Esophagus muscularis mucosa (tissue), 4 donors: ENCODE data around the gene TRAPPC10. TPM values are rescaled to one million over a fixed set of nuclear protein-coding genes. Genes with fewer than 3 reads are reported as not detected.

Experiments
- DNase-seq: peaks from one replicate; pipeline ENCODE4 v3.0.0-alpha.2; 2017; ENCODE audit errors: extremely low spot score
- H3K27ac ChIP-seq, 4 donors: fragments of 200-600 bp; sonication (generic); replicated peaks in 1 of 4; 1 replicate in 3 of 4; 2 replicates in 1 of 4; pipeline ENCODE4 v1.5.1; 2016 to 2019; ENCODE audit warnings: mild to moderate bottlenecking in 1 of 4
- H3K27me3 ChIP-seq, 4 donors: fragments of 200-600 bp; sonication (generic); one replicate each; pipeline versions ENCODE4 v1.5.1 to v1.6.0; 2016 to 2019
- H3K36me3 ChIP-seq, 4 donors: fragments of 200-600 bp; sonication (generic); one replicate each; pipeline ENCODE4 v1.5.1; 2016 to 2019
- H3K4me1 ChIP-seq, 4 donors: fragments of 200-600 bp; sonication (generic); one replicate each; pipeline ENCODE4 v1.5.1; 2016 to 2019
- H3K4me3 ChIP-seq, 4 donors: fragments of 200-600 bp; sonication (generic); 1 replicate in 2 of 4; 2 replicates in 2 of 4; pipeline ENCODE4 v1.5.1; 2016 to 2019; ENCODE audit warnings: mild to moderate bottlenecking in 4 of 4, moderate library complexity in 1 of 4
- H3K9me3 ChIP-seq, 4 donors: fragments of 200-600 bp; sonication (generic); 1 replicate in 3 of 4; 2 replicates in 1 of 4; pipeline ENCODE4 v1.5.1; 2016 to 2019
- CTCF ChIP-seq, 3 experiments: fragments of 200-600 bp in 2 of 3; fragments of 450-650 bp in 1 of 3; sonication (generic) in 2 of 3; IDR thresholded peaks; one replicate each; pipeline ENCODE4 v1.5.1; 2017 to 2019; ENCODE audit warnings: antibody characterized with exemption in 3 of 3, mild to moderate bottlenecking in 2 of 3, moderate library complexity in 1 of 3
- EP300 ChIP-seq: sonication (generic); formaldehyde crosslinking; IDR thresholded peaks from one replicate; pipeline ENCODE4 v1.6.1; 2017; ENCODE audit warnings: antibody characterized with exemption
- POLR2A ChIP-seq: fragments of 450-650 bp; IDR thresholded peaks from one replicate; pipeline ENCODE4 v1.6.1; 2017; ENCODE audit warnings: antibody characterized with exemption, moderate library complexity, mild to moderate bottlenecking, low read depth
- POLR2AphosphoS5 ChIP-seq, 2 donors: sonication (generic); formaldehyde crosslinking; IDR thresholded peaks; one replicate each; pipeline ENCODE4 v1.6.1; 2017; ENCODE audit warnings: antibody characterized with exemption in 2 of 2
- WGBS: methylation state at CpG from one replicate; pipeline ENCODE4 v1.1.5; 2018; 5-methylcytosine and 5-hydroxymethylcytosine counted together
- intact Hi-C: fragments of 100-400 bp; cut with DNase I; formaldehyde crosslinking; loops from one replicate; pipeline ENCODE4 v1.15.1; 2023
- total RNA-seq, 4 donors: library from RNA; depleted of rRNA; stranded (reverse); fragments of >200 nt; gene quantifications; one replicate each; pipeline versions ENCODE4 v1.1.0 to v1.2.1, GENCODE V29; 2016

Gene TRAPPC10
- total RNA-seq, 4 donors from 2014 or later, result 14.5 to 35.2 (median 20.5) TPM

GRCh38 chr21:43984905-43985689 is 27.0 kb upstream of the TRAPPC10 start:
- intact Hi-C loops, result no loop called here
- Histone ChIP-seq H3K36me3 (peaks cover 16 to 43% (median 38%) of the 10 kb centered on the region in 4 donors), H3K4me3 (no peak overlapping the region), H3K9me3 (no peaks in the 10 kb centered on the region), H3K27ac (no peak overlapping the region), H3K27me3 (no peaks in the 10 kb centered on the region), H3K4me1 (peaks cover 4 to 8% (median 7%) of the 10 kb centered on the region in 4 donors)
- no peak for DNase-seq
- 86% methylated on average over 23 of the region's 31 CpGs for WGBS
- no peak for TF ChIP-seq POLR2A
- no peak for TF ChIP-seq EP300
- TF ChIP-seq CTCF (IDR thresholded peaks at IDR 0.05), result no peak
- no peak for TF ChIP-seq POLR2AphosphoS5 (IDR thresholded peaks at IDR 0.05)

GRCh38 chr21:43985690-43986251 is 26.3 kb upstream of the TRAPPC10 start:
- H3K4me1 ChIP-seq, result peaks cover 4 to 8% (median 7%) of the 10 kb centered on the region in 4 donors
- no peaks in the 10 kb centered on the region for H3K27me3 ChIP-seq
- 34% methylated on average over 14 of the region's 22 CpGs for WGBS
- H3K36me3 ChIP-seq, result peaks cover 16 to 36% (median 31%) of the 10 kb centered on the region in 4 donors
- no peaks in the 10 kb centered on the region for H3K9me3 ChIP-seq
- no peak for TF ChIP-seq POLR2AphosphoS5 (IDR thresholded peaks at IDR 0.05)
- TF ChIP-seq EP300, result no peak
- TF ChIP-seq POLR2A, result no peak
- no peak for TF ChIP-seq CTCF (IDR thresholded peaks at IDR 0.05)
- H3K27ac ChIP-seq, result no peak overlapping the region
- H3K4me3 ChIP-seq, result no peak overlapping the region
- no peak for DNase-seq
- intact Hi-C loops, result no loop called here

- H3K27me3 ChIP-seq, result no peaks in the 10 kb centered on the region
- no peak overlapping the region for H3K27ac ChIP-seq
- peaks cover 6 to 26% (median 21%) of the 10 kb centered on the region in 4 donors for H3K36me3 ChIP-seq
- peaks cover 4 to 8% (median 7%) of the 10 kb centered on the region in 4 donors for H3K4me1 ChIP-seq
- intact Hi-C loops, result no loop called here
- WGBS, result 82% methylated on average over 22 of the region's 22 CpGs
- TF ChIP-seq CTCF (IDR thresholded peaks at IDR 0.05), result no peak
- TF ChIP-seq EP300, result no peak
- no peak for TF ChIP-seq POLR2AphosphoS5 (IDR thresholded peaks at IDR 0.05)
- no peak for TF ChIP-seq POLR2A
- no peaks in the 10 kb centered on the region for H3K9me3 ChIP-seq
- H3K4me3 ChIP-seq, result no peak overlapping the region
- no peak for DNase-seq
Observed at GRCh38 chr21:43986544-43987451, 25.3 kb upstream of the TRAPPC10 start.

GRCh38 chr21:43987509-43987908 is 24.6 kb upstream of the TRAPPC10 start:
- H3K9me3 ChIP-seq, result no peaks in the 10 kb centered on the region
- DNase-seq, result no peak
- no peaks in the 10 kb centered on the region for H3K27me3 ChIP-seq
- H3K27ac ChIP-seq, result no peak overlapping the region
- peaks cover 4 to 8% (median 7%) of the 10 kb centered on the region in 4 donors for H3K4me1 ChIP-seq
- H3K36me3 ChIP-seq, result peaks cover 0 to 19% (median 14%) of the 10 kb centered on the region in 4 donors
- H3K4me3 ChIP-seq, result no peak overlapping the region
- no peak for TF ChIP-seq POLR2AphosphoS5 (IDR thresholded peaks at IDR 0.05)
- TF ChIP-seq CTCF (IDR thresholded peaks at IDR 0.05), result no peak
- no peak for TF ChIP-seq EP300
- no peak for TF ChIP-seq POLR2A
- WGBS, result 78% methylated on average over 6 of the region's 6 CpGs
- intact Hi-C loops, result no loop called here
